ENCODE measurements around the gene NPDC1.
"Not testable (repeated sequence)": the region's sequence is repeated elsewhere in the genome, so short reads cannot be mapped to it uniquely, and the experiment has no call there.

The NPDC1 gene

GRCh38 chr9:137040568-137040967 lies 5.4 kb downstream of the NPDC1 start:
- DNase-seq (ENCODE audit: low read depth in 3 of 3): no peak

GRCh38 chr9:137039611-137040366 lies 6.2 kb downstream of the NPDC1 start:
- no peak for DNase-seq (ENCODE audit: low read depth in 3 of 3)

GRCh38 chr9:137038916-137039315 lies 7.1 kb downstream of the NPDC1 start:
- DNase-seq (ENCODE audit: low read depth in 3 of 3): no peak

- DNase-seq (ENCODE audit: low read depth in 3 of 3): no peak
Observed at GRCh38 chr9:137037483-137037882, 8.5 kb downstream of the NPDC1 start.

GRCh38 chr9:137037035-137037434 lies 8.9 kb downstream of the NPDC1 start:
- DNase-seq (ENCODE audit: low read depth in 3 of 3): no peak

- no peak for DNase-seq (ENCODE audit: low read depth in 3 of 3)
Observed at GRCh38 chr9:137035937-137036336, 10.0 kb downstream of the NPDC1 start.

- no peak for DNase-seq (ENCODE audit: low read depth in 3 of 3)
Observed at GRCh38 chr9:137035507-137035834, 10.5 kb downstream of the NPDC1 start.

- peak; percentile 72 to 86 (median 77) for DNase-seq (ENCODE audit: low read depth in 3 of 3)
Observed at GRCh38 chr9:137034709-137035506, 11.1 kb downstream of the NPDC1 start.

- no peak for DNase-seq (ENCODE audit: low read depth in 3 of 3)
Observed at GRCh38 chr9:137034039-137034708, 11.8 kb downstream of the NPDC1 start.

GRCh38 chr9:137033481-137033880 lies 12.5 kb downstream of the NPDC1 start:
- DNase-seq (ENCODE audit: low read depth in 3 of 3): not testable (repeated sequence)

GRCh38 chr9:137032858-137033257 lies 13.1 kb downstream of the NPDC1 start:
- no peak for DNase-seq (ENCODE audit: low read depth in 3 of 3)

GRCh38 chr9:137031904-137032640 lies 13.9 kb downstream of the NPDC1 start, which contains the start of gene FUT7:
TSS of gene FUT7 (minus strand) at chr9:137032088. CDS start at chr9:137031991, 97 bp downstream.
- no peak for DNase-seq (ENCODE audit: low read depth in 3 of 3)

- DNase-seq (ENCODE audit: low read depth in 3 of 3): no peak
Observed at GRCh38 chr9:137030538-137031527, 15.1 kb downstream of the NPDC1 start.

- no peak for DNase-seq (ENCODE audit: low read depth in 3 of 3)
Observed at GRCh38 chr9:137030006-137030405, 16.0 kb downstream of the NPDC1 start.

GRCh38 chr9:137029058-137029936 lies 16.7 kb downstream of the NPDC1 start:
- DNase-seq (ENCODE audit: low read depth in 3 of 3): peak in 2 of 3 donors; percentile 63 to 80

- peak in 1 of 3 donors; percentile 64 for DNase-seq (ENCODE audit: low read depth in 3 of 3)
Observed at GRCh38 chr9:137028263-137029057, 17.5 kb downstream of the NPDC1 start.

- DNase-seq (ENCODE audit: low read depth in 3 of 3): no peak
Observed at GRCh38 chr9:137027369-137028262, 18.4 kb downstream of the NPDC1 start, which contains the start of gene ABCA2. TSS of gene ABCA2 (minus strand) at chr9:137028237. CDS start at chr9:137028140, 97 bp downstream.

GRCh38 chr9:137026828-137027227 lies 19.1 kb downstream of the NPDC1 start:
- no peak for DNase-seq (ENCODE audit: low read depth in 3 of 3)
